ENCODE measurements around the gene ATG16L1.

DNA sequence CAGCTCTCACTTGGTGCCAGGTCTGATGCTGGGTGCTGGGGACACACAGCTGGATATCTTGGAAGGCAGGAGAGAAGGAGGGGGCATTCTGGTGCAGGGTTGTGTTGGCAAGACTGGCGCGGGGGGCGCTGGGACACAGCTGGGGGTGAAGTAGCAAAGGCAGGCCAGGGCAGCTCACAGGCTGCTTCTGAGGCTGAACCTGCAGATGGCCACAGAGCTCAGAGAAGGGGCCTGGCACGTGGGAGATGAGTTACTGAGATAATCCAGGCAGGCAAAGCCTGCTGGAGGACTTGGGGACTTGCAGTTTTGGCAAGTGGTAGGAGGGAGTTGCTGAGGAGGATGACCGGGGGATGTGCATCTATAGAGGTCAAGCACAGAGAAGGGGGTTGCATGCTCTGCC, 86.6 kb downstream of the ATG16L1 start:
- TF ChIP-seq CTCF (IDR thresholded peaks at IDR 0.05) (no peak), POLR2AphosphoS5 (IDR thresholded peaks at IDR 0.05) (no peak), POLR2A (IDR thresholded peaks at IDR 0.05) (no peak)
